GM12878 (cell line): ENCODE measurements around the gene NT5C1A. TPM values are rescaled to one million over a fixed set of nuclear protein-coding genes. Genes with fewer than 3 reads are reported as not detected.

Experiments
- ATAC-seq: fragments of 200-7000 bp; cut with Tn5 transposase; 3 replicates; pipeline ENCODE4 v1.9.1; 2020; ENCODE audit warnings: mild to moderate bottlenecking, moderate library complexity
- BruUV-seq: library from RNA; stranded (reverse); fragments of 400-500 nt; replicated peaks from 2 replicates; lab custom pipeline; 2021; lab: Mats Ljungman, UMichigan
- CTCF ChIA-PET: fragments of 300-600 bp; sonication (Branson Sonifier 250); formaldehyde crosslinking; extraction: SDS; loops from one replicate; lab custom pipeline; 2021; ENCODE audit warnings: inconsistent platforms; lab: Yijun Ruan, JAX
- POLR2A ChIA-PET: fragments of 350-600 bp; formaldehyde crosslinking; extraction: SDS; loops from one replicate; lab custom pipeline; 2021; ENCODE audit warnings: inconsistent platforms; lab: Charles Lee
- RAD21 ChIA-PET: fragments of 300-600 bp; sonication (Branson Sonifier 250); formaldehyde crosslinking; loops from one replicate; lab custom pipeline; 2023; ENCODE audit warnings: antibody characterized with exemption; ENCODE audit not compliant: unreplicated experiment; lab: Charles Lee
- SMC1A ChIA-PET: fragments of 300-600 bp; sonication (Branson Sonifier 250); formaldehyde crosslinking; loops from one replicate; lab custom pipeline; 2023; ENCODE audit not compliant: unreplicated experiment, uncharacterized antibody; lab: Charles Lee
- DNase-seq: peaks from one replicate; pipeline ENCODE4 v3.0.0-alpha.2; 2011; ENCODE audit warnings: low read depth, low spot score
- FAIRE-seq: peaks from 3 replicates; lab custom pipeline; 2011; peaks lifted over from hg19 to GRCh38; lab: Jason Lieb, UNC
- H2AFZ ChIP-seq: 2 replicates; pipeline ENCODE4 v1.6.0; 2011; ENCODE audit warnings: low read depth, low read length, control low read depth; ENCODE audit not compliant: control insufficient read depth
- H3K27ac ChIP-seq: 2 replicates; pipeline ENCODE4 v1.5.1; 2011; ENCODE audit warnings: control low read depth; ENCODE audit not compliant: control insufficient read depth, insufficient read depth
- H3K27me3 ChIP-seq, 2 experiments: replicated peaks in 1 of 2; 2 replicates each; pipeline versions ENCODE4 v1.6.0 to v1.6.1; 2011; ENCODE audit warnings: low read length in 1 of 2; ENCODE audit not compliant: control insufficient read depth in 2 of 2, insufficient read depth in 2 of 2
- H3K36me3 ChIP-seq, 2 experiments: 2 replicates each; pipeline ENCODE4 v1.5.1; 2011; ENCODE audit warnings: low read length in 1 of 2; ENCODE audit not compliant: control insufficient read depth in 2 of 2, insufficient read depth in 2 of 2
- H3K4me1 ChIP-seq: 2 replicates; pipeline ENCODE4 v1.6.1; 2011; ENCODE audit warnings: mild to moderate bottlenecking, low read length, moderate library complexity, mixed read lengths; ENCODE audit not compliant: control insufficient read depth, insufficient read depth
- H3K4me2 ChIP-seq: 2 replicates; pipeline ENCODE4 v1.6.0; 2011; ENCODE audit warnings: control low read depth; ENCODE audit not compliant: control insufficient read depth, insufficient read depth
- H3K4me3 ChIP-seq: fragments of 200-600 bp; sonication (generic); 2 replicates; pipeline ENCODE4 v1.5.1; 2016
- H3K79me2 ChIP-seq: 2 replicates; pipeline ENCODE4 v1.6.0; 2011; ENCODE audit warnings: low read length; ENCODE audit not compliant: control insufficient read depth, insufficient read depth
- H3K9ac ChIP-seq: 2 replicates; pipeline ENCODE4 v1.8.0; 2011; ENCODE audit warnings: low read length, control low read depth, mixed read lengths; ENCODE audit not compliant: control insufficient read depth, insufficient read depth
- H3K9me3 ChIP-seq: replicated peaks from 3 replicates; pipeline ENCODE4 v1.5.1; 2011; ENCODE audit warnings: mild to moderate bottlenecking, low read length; ENCODE audit not compliant: control insufficient read depth, insufficient read depth
- H4K20me1 ChIP-seq: 2 replicates; pipeline ENCODE4 v1.6.0; 2011; ENCODE audit not compliant: control insufficient read depth, insufficient read depth
- CHD4 ChIP-seq: fragments of 200-600 bp; sonication (generic); IDR thresholded peaks from 2 replicates; pipeline ENCODE4 v1.6.1; 2016; ENCODE audit warnings: mild to moderate bottlenecking
- FOXK2 ChIP-seq: fragments of 450-650 bp; IDR thresholded peaks from 2 replicates; pipeline ENCODE4 v1.6.1; 2017; ENCODE audit warnings: mild to moderate bottlenecking, moderate library complexity
- HDAC6 ChIP-seq: fragments of 200-600 bp; sonication (generic); IDR thresholded peaks from one replicate; pipeline ENCODE4 v1.8.0; 2017; ENCODE audit warnings: antibody characterized with exemption; ENCODE audit not compliant: unreplicated experiment
- JUND ChIP-seq: IDR thresholded peaks from 2 replicates; pipeline ENCODE4 v1.6.1; 2012; ENCODE audit warnings: low read depth, mild to moderate bottlenecking, low read length, improper control_type of control experiment, moderate library complexity
- MYC ChIP-seq: IDR thresholded peaks from 2 replicates; pipeline ENCODE4 v1.6.1; 2011; ENCODE audit warnings: mild to moderate bottlenecking, low read length, moderate library complexity, inconsistent platforms; ENCODE audit not compliant: insufficient read depth, insufficient replicate concordance, insufficient read length, severe bottlenecking
- NFYB ChIP-seq: IDR thresholded peaks from 2 replicates; pipeline ENCODE4 v1.6.1; 2011; ENCODE audit warnings: low read depth, mild to moderate bottlenecking, low read length, improper control_type of control experiment, moderate library complexity; ENCODE audit not compliant: insufficient read depth
- SMARCA5 ChIP-seq: fragments of 450-650 bp; IDR thresholded peaks from 2 replicates; pipeline ENCODE4 v1.6.1; 2017; ENCODE audit warnings: mild to moderate bottlenecking
- SPI1 ChIP-seq: IDR thresholded peaks from 2 replicates; pipeline ENCODE4 v1.6.1; 2011; ENCODE audit warnings: low read depth, mild to moderate bottlenecking, low read length, moderate library complexity, borderline replicate concordance; ENCODE audit not compliant: insufficient read depth
- STAT1 ChIP-seq: fragments of 450-650 bp; conservative IDR thresholded peaks from 2 replicates; pipeline ENCODE4 v1.6.1; 2014; ENCODE audit warnings: antibody characterized with exemption, mild to moderate bottlenecking
- ZBED1 ChIP-seq: IDR thresholded peaks from 2 replicates; pipeline ENCODE4 v1.6.1; 2016; ENCODE audit warnings: borderline replicate concordance
- ZBTB11 ChIP-seq: fragments of 450-650 bp; formaldehyde crosslinking; IDR thresholded peaks from 2 replicates; pipeline ENCODE4 v1.5.0; 2022; ENCODE audit warnings: mild to moderate bottlenecking, missing genetic modification characterization
- ZNF384 ChIP-seq: IDR thresholded peaks from 2 replicates; pipeline ENCODE4 v1.6.1; 2012; ENCODE audit warnings: low read depth, mild to moderate bottlenecking, low read length, improper control_type of control experiment, borderline replicate concordance
- WGBS: methylation state at CpG from one replicate; pipeline ENCODE4 v1.1.6; 2016; ENCODE audit warnings: low lambda C conversion rate; ENCODE audit not compliant: insufficient replicate concordance, insufficient coverage; ENCODE audit errors: missing lambda C conversion rate; 5-methylcytosine and 5-hydroxymethylcytosine counted together
- in situ Hi-C: fragments of 300-500 bp; cut with MboI; formaldehyde crosslinking; loops from 9 replicates; pipeline ENCODE4 v1.14.3; 2018; ENCODE audit warnings: mixed read lengths
- intact Hi-C: fragments of 100-400 bp; cut with micrococcal nuclease; formaldehyde crosslinking; loops from one replicate; pipeline ENCODE4 v1.14.2; 2022; ENCODE audit not compliant: unreplicated experiment
- polyA plus RNA-seq, 11 experiments: library from polyadenylated mRNA; depleted of rRNA in 4 of 11; unstranded in 6 of 11; stranded (reverse) in 5 of 11; fragments of >200 nt; fragmentation: Nextera tagmentation in 4 of 11; fragmentation: Illumina TruSeq in 1 of 11; extraction: Ambion mirVana in 4 of 11; extraction: Trizol in 1 of 11; gene quantifications; 1 replicate in 1 of 11; 2 replicates in 10 of 11; pipeline versions ENCODE4 v1.2.1 to v1.2.3, GENCODE V29; 2011 to 2016; ENCODE audit warnings: inconsistent platforms in 2 of 11, missing spikeins in 2 of 11, low read depth in 1 of 11
- total RNA-seq, 4 experiments: library from RNA; depleted of rRNA in 3 of 4; stranded (reverse); fragments of >200 nt in 3 of 4; fragmentation: Illumina TruSeq in 1 of 4; extraction: Trizol in 1 of 4; gene quantifications; 2 replicates each; pipeline versions ENCODE4 v1.2.1 to v1.2.3, GENCODE V29; 2013 to 2021
- TF ChIP-seq, protein P1 (sequence below): IDR thresholded peaks from 2 replicates; pipeline ENCODE4 v1.6.1; 2012; ENCODE audit warnings: improper control_type of control experiment, low read depth, low read length; ENCODE audit not compliant: insufficient replicate concordance
- TF ChIP-seq, protein P2 (sequence below): fragments of 150-350 bp; IDR thresholded peaks from 2 replicates; pipeline ENCODE4 v1.6.1; 2014; ENCODE audit warnings: mild to moderate bottlenecking, low read depth, low read length

NT5C1A gene
- total and polyA plus RNA-seq, 10 of the 15 experiments (the other 5 are each of a cell fraction or from before 2014, with no cell fraction given): 0.05 to 0.77 (median 0.22) TPM; not detected in 1

DNA sequence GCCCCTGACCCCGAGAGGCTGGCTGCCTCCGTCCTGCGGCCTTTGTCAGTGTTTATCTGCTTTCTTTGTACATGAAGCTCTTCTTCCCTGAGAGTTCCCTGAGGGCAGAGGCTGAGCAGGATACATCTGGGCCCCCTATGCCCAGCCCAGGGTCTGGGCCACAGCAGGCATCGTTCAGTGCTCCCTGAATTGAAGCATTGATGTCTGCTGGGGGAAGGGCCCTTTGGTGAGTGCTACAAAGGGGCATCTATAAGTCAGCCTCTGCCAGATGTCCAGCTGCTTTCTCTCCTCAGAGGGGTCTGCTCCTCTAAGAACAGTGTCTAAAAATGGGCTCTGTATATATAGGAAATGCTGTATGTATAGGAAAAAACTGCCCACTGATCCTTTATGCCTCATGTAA lies 34.5 kb downstream of the NT5C1A start:
- Histone ChIP-seq H3K27ac (no peak overlapping the region), H3K4me1 (no peaks in the 10 kb centered on the region), H4K20me1 (no peaks in the 10 kb centered on the region), H3K27me3 (peaks cover 2 to 20% of the 10 kb centered on the region in 2 experiments; a peak in 3 of 4 replicates), H3K4me2 (no peak overlapping the region), H3K9me3 (no peaks in the 10 kb centered on the region), H3K9ac (no peak overlapping the region), H3K4me3 (no peak overlapping the region), H3K36me3 (no peaks in the 10 kb centered on the region), H2AFZ (no peak overlapping the region), H3K79me2 (no peaks in the 10 kb centered on the region)
- FAIRE-seq (no peak), DNase-seq (no peak), ATAC-seq (no peak)
- TF ChIP-seq STAT1 (no peak), HDAC6 (no peak), CHD4 (no peak), SPI1 (no peak), SMARCA5 (no peak), NFYB (no peak), MYC (no peak), JUND (no peak), ZNF384 (no peak), FOXK2 (no peak), ZBTB11 (CRISPR knock-in tag) (no peak), ZBED1 (no peak)
- TF ChIP-seq, protein P1, sequence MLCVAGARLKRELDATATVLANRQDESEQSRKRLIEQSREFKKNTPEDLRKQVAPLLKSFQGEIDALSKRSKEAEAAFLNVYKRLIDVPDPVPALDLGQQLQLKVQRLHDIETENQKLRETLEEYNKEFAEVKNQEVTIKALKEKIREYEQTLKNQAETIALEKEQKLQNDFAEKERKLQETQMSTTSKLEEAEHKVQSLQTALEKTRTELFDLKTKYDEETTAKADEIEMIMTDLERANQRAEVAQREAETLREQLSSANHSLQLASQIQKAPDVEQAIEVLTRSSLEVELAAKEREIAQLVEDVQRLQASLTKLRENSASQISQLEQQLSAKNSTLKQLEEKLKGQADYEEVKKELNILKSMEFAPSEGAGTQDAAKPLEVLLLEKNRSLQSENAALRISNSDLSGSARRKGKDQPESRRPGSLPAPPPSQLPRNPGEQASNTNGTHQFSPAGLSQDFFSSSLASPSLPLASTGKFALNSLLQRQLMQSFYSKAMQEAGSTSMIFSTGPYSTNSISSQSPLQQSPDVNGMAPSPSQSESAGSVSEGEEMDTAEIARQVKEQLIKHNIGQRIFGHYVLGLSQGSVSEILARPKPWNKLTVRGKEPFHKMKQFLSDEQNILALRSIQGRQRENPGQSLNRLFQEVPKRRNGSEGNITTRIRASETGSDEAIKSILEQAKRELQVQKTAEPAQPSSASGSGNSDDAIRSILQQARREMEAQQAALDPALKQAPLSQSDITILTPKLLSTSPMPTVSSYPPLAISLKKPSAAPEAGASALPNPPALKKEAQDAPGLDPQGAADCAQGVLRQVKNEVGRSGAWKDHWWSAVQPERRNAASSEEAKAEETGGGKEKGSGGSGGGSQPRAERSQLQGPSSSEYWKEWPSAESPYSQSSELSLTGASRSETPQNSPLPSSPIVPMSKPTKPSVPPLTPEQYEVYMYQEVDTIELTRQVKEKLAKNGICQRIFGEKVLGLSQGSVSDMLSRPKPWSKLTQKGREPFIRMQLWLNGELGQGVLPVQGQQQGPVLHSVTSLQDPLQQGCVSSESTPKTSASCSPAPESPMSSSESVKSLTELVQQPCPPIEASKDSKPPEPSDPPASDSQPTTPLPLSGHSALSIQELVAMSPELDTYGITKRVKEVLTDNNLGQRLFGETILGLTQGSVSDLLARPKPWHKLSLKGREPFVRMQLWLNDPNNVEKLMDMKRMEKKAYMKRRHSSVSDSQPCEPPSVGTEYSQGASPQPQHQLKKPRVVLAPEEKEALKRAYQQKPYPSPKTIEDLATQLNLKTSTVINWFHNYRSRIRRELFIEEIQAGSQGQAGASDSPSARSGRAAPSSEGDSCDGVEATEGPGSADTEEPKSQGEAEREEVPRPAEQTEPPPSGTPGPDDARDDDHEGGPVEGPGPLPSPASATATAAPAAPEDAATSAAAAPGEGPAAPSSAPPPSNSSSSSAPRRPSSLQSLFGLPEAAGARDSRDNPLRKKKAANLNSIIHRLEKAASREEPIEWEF: no peak
- TF ChIP-seq, protein P2, sequence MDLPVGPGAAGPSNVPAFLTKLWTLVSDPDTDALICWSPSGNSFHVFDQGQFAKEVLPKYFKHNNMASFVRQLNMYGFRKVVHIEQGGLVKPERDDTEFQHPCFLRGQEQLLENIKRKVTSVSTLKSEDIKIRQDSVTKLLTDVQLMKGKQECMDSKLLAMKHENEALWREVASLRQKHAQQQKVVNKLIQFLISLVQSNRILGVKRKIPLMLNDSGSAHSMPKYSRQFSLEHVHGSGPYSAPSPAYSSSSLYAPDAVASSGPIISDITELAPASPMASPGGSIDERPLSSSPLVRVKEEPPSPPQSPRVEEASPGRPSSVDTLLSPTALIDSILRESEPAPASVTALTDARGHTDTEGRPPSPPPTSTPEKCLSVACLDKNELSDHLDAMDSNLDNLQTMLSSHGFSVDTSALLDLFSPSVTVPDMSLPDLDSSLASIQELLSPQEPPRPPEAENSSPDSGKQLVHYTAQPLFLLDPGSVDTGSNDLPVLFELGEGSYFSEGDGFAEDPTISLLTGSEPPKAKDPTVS: no peak
- in situ Hi-C loops (no loop called here), intact Hi-C loops (no loop called here)
- ChIA-PET POLR2A (no interaction called here), CTCF (no interaction called here), SMC1A (no interaction called here), RAD21 (no interaction called here)
- BruUV-seq: no TSS peak
- 64% methylated on average over 4 of the region's 4 CpGs for WGBS
